ENCODE results near the gene ASB3. TPM values are rescaled to one million over a fixed set of nuclear protein-coding genes. Genes with fewer than 3 reads are reported as not detected.

ASB3 gene
- total RNA-seq, 1 donor from 2014 or later = 26.9 TPM

Other genes with a start within 250 kb of the ASB3 start
- gene CHAC2, start 19.1 kb downstream of the ASB3 start, total RNA-seq = 11.3 and 13.0 TPM in 2 replicates
- 30.8 and 31.2 TPM in 2 replicates for gene ERLEC1, start 91 bp upstream of the ASB3 start, total RNA-seq
- gene GPR75, start 73.0 kb upstream of the ASB3 start, total RNA-seq = 3.8 and 4.4 TPM in 2 replicates
- gene PSME4, start 184.0 kb upstream of the ASB3 start, total RNA-seq = 56.6 and 65.2 TPM in 2 replicates

Data from T-helper 1 cell treated with Interleukin-12 subunit alpha and Interleukin-12 subunit beta and Interleukin-4 antibody, amounts not matched to agents 30 ng/mL and 1 ng/mL, for 36 hours (primary cell).